Right cardiac atrium (tissue), 5 donors: ENCODE data around the gene BCORL1. TPM values are rescaled to one million over a fixed set of nuclear protein-coding genes. Genes with fewer than 3 reads are reported as not detected.

Source experiments
- ATAC-seq, 2 donors: fragments of 200-7000 bp; cut with Tn5 transposase; one replicate each; pipeline versions ENCODE4 v1.8.0 to v1.9.1; 2020; ENCODE audit warnings: moderate library complexity in 2 of 2, mild to moderate bottlenecking in 1 of 2
- DNase-seq, 3 donors: peaks; one replicate each; pipeline ENCODE4 v3.0.0-alpha.2; 2020
- H3K27ac ChIP-seq: one replicate; pipeline ENCODE4 v1.5.1; 2013; ENCODE audit warnings: mild to moderate bottlenecking, low read length, control low read depth, moderate library complexity
- H3K27me3 ChIP-seq: one replicate; pipeline ENCODE4 v1.6.1; 2013; ENCODE audit not compliant: control insufficient read depth, insufficient read depth
- H3K4me1 ChIP-seq: one replicate; pipeline ENCODE4 v1.6.1; 2013; ENCODE audit warnings: low read length; ENCODE audit not compliant: control insufficient read depth, insufficient read depth
- H3K4me3 ChIP-seq: one replicate; pipeline ENCODE4 v1.5.1; 2013; ENCODE audit warnings: low read length, control low read depth
- H3K9me3 ChIP-seq: one replicate; pipeline ENCODE4 v1.6.1; 2013; ENCODE audit warnings: low read length; ENCODE audit not compliant: control insufficient read depth
- WGBS: extraction: QIAGEN DNeasy Blood & Tissue Kit; methylation state at CpG from one replicate; pipeline ENCODE4 v1.1.7; 2013; 5-methylcytosine and 5-hydroxymethylcytosine counted together
- intact Hi-C, 4 donors: fragments of 100-400 bp; cut with DNase I; formaldehyde crosslinking; loops; one replicate each; pipeline versions ENCODE4 v1.11.0 to v1.14.0; 2022 to 2023
- polyA plus RNA-seq: library from polyadenylated mRNA; stranded (reverse); fragments of 200-250 nt; gene quantifications from one replicate; pipeline ENCODE4 v1.2.3, GENCODE V29; 2013
- total RNA-seq, 4 donors: library from RNA; stranded (reverse); fragmentation: NEBNext Ultra II Directional; extraction: Animal tissue kit (Norgen Biotek cat#: 25700); gene quantifications; one replicate each; pipeline ENCODE4 v1.2.1, GENCODE V29; 2021
- donor health status: healthy with polysubstance abuse.
- donor health status: DM: no; HTN: yes; CAD: no.
- donor health status: DM: no; HTN: no; CAD: no.
- donor health status: DM: no; HTN: yes; CAD: no; lungs with severe emphysema.
- donor health status: DM: yes; HTN: yes; CAD: no.

The BCORL1 gene
- total and polyA plus RNA-seq, 5 donors: 5.0 to 13.8 (median 11.4) TPM

- Histone ChIP-seq H3K27me3 (no peaks in the 10 kb centered on the region), H3K4me1 (peaks cover 10% of the 10 kb centered on the region), H3K27ac (peak overlapping the region; percentile 56), H3K9me3 (no peaks in the 10 kb centered on the region), H3K4me3 (no peak overlapping the region)
- intact Hi-C loops: loop anchor here in 3 of 4 donors (5.0 to 10.0 kb wide), 2 partner anchors 50 to 108 kb away; no protein-coding TSS in a partner anchor
- WGBS: 62% methylated on average over 9 of the region's 9 CpGs
- ATAC-seq (no peak), DNase-seq (no peak)
Measured at GRCh38 chrX:130084631-130085237, 102.3 kb downstream of the BCORL1 start.

- 62% methylated on average over 11 of the region's 11 CpGs for WGBS
- no peaks in the 10 kb centered on the region for H3K27me3 ChIP-seq
- DNase-seq: no peak
- no peak overlapping the region for H3K4me3 ChIP-seq
- H3K27ac ChIP-seq: peak overlapping the region; percentile 56
- H3K9me3 ChIP-seq: no peaks in the 10 kb centered on the region
- no peak for ATAC-seq
- intact Hi-C loops: loop anchor here in 1 of 4 donors (10.0 kb wide), 1 partner anchor 49 kb away; no protein-coding TSS in a partner anchor
- peaks cover 10% of the 10 kb centered on the region for H3K4me1 ChIP-seq
Measured at GRCh38 chrX:130085551-130086446, 103.4 kb downstream of the BCORL1 start.

GRCh38 chrX:130086447-130087206, 104.2 kb downstream of the BCORL1 start:
- ATAC-seq (peak in 1 of 2 donors; percentile 24), DNase-seq (no peak)
- 80% methylated on average over 13 of the region's 13 CpGs for WGBS
- H3K4me1 ChIP-seq: peaks cover 6% of the 10 kb centered on the region
- no peaks in the 10 kb centered on the region for H3K27me3 ChIP-seq
- H3K27ac ChIP-seq: no peak overlapping the region
- H3K9me3 ChIP-seq: no peaks in the 10 kb centered on the region
- H3K4me3 ChIP-seq: no peak overlapping the region
- intact Hi-C loops: loop anchor here in 1 of 4 donors (10.0 kb wide), 1 partner anchor 48 kb away; no protein-coding TSS in a partner anchor

GRCh38 chrX:130090364-130090763, 107.9 kb downstream of the BCORL1 start:
- intact Hi-C loops: no loop called here
- Histone ChIP-seq H3K27me3 (no peaks in the 10 kb centered on the region), H3K4me1 (peaks cover 4% of the 10 kb centered on the region), H3K27ac (no peak overlapping the region), H3K4me3 (no peak overlapping the region), H3K9me3 (no peaks in the 10 kb centered on the region)
- DNase-seq (no peak), ATAC-seq (no peak)
- 85% methylated on average over 3 of the region's 3 CpGs for WGBS

- H3K9me3 ChIP-seq: no peaks in the 10 kb centered on the region
- no peaks in the 10 kb centered on the region for H3K27me3 ChIP-seq
- H3K4me1 ChIP-seq: peaks cover 3% of the 10 kb centered on the region
- peak overlapping the region; percentile 51 for H3K27ac ChIP-seq
- ATAC-seq (peak; percentile 68 to 70), DNase-seq (peak in 2 of 3 donors; percentile 70 to 80)
- WGBS: 53% methylated on average over 10 of the region's 10 CpGs
- H3K4me3 ChIP-seq: no peak overlapping the region
- intact Hi-C loops: no loop called here
Measured at GRCh38 chrX:130091980-130092522, 109.6 kb downstream of the BCORL1 start.

- Histone ChIP-seq H3K9me3 (no peaks in the 10 kb centered on the region), H3K4me3 (no peak overlapping the region), H3K27me3 (no peaks in the 10 kb centered on the region), H3K4me1 (peaks cover 6% of the 10 kb centered on the region), H3K27ac (no peak overlapping the region)
- 75% methylated on average over 2 of the region's 2 CpGs for WGBS
- ATAC-seq (no peak), DNase-seq (no peak)
- intact Hi-C loops: no loop called here
Measured at GRCh38 chrX:130093271-130093670, 110.8 kb downstream of the BCORL1 start.

- H3K4me3 ChIP-seq: no peak overlapping the region
- intact Hi-C loops: no loop called here
- no peak overlapping the region for H3K27ac ChIP-seq
- 88% methylated on average over 8 of the region's 8 CpGs for WGBS
- peaks cover 7% of the 10 kb centered on the region for H3K4me1 ChIP-seq
- ATAC-seq: no peak
- DNase-seq: no peak
- no peaks in the 10 kb centered on the region for H3K9me3 ChIP-seq
- H3K27me3 ChIP-seq: no peaks in the 10 kb centered on the region
Measured at GRCh38 chrX:130094696-130095095, 112.3 kb downstream of the BCORL1 start.

GRCh38 chrX:130095249-130096030, 113.0 kb downstream of the BCORL1 start:
- DNase-seq (no peak), ATAC-seq (no peak)
- no peaks in the 10 kb centered on the region for H3K9me3 ChIP-seq
- H3K27ac ChIP-seq: no peak overlapping the region
- intact Hi-C loops: no loop called here
- no peak overlapping the region for H3K4me3 ChIP-seq
- H3K4me1 ChIP-seq: peaks cover 11% of the 10 kb centered on the region
- WGBS: 95% methylated on average over 6 of the region's 6 CpGs
- no peaks in the 10 kb centered on the region for H3K27me3 ChIP-seq

GRCh38 chrX:130097507-130098209, 115.2 kb downstream of the BCORL1 start:
- H3K27ac ChIP-seq: no peak overlapping the region
- WGBS: 65% methylated on average over 14 of the region's 14 CpGs
- H3K9me3 ChIP-seq: no peaks in the 10 kb centered on the region
- no peaks in the 10 kb centered on the region for H3K27me3 ChIP-seq
- no peak for DNase-seq
- intact Hi-C loops: no loop called here
- H3K4me1 ChIP-seq: peaks cover 10% of the 10 kb centered on the region
- peak; percentile 35 to 46 for ATAC-seq
- H3K4me3 ChIP-seq: no peak overlapping the region

- H3K9me3 ChIP-seq: no peaks in the 10 kb centered on the region
- 68% methylated on average over 5 of the region's 5 CpGs for WGBS
- intact Hi-C loops: no loop called here
- no peak overlapping the region for H3K27ac ChIP-seq
- ATAC-seq: no peak
- DNase-seq: no peak
- no peak overlapping the region for H3K4me3 ChIP-seq
- peaks cover 8% of the 10 kb centered on the region for H3K4me1 ChIP-seq
- H3K27me3 ChIP-seq: no peaks in the 10 kb centered on the region
Measured at GRCh38 chrX:130098210-130098552, 115.7 kb downstream of the BCORL1 start.
